Raji (cell line): Measurements from ENCODE around the gene ZNF653.

Source experiments
- POLR2A ChIP-seq: IDR thresholded peaks from 2 replicates; pipeline ENCODE4 v1.6.1; 2011; ENCODE audit warnings: low read depth, low read length, control low read depth; ENCODE audit not compliant: insufficient read depth

The ZNF653 gene

GRCh38 chr19:11505504-11506100 is at the start of gene ZNF653:
ZNF653 (minus strand) TSS chr19:11505839; CDS start chr19:11505786, 53 bp downstream.
- TF ChIP-seq POLR2A, result peak; percentile 2

- TF ChIP-seq POLR2A, result no peak
Observed at GRCh38 chr19:11555246-11555645, 49.6 kb upstream of the ZNF653 start.

GRCh38 chr19:11554160-11554559 is 48.5 kb upstream of the ZNF653 start:
- TF ChIP-seq POLR2A, result no peak

GRCh38 chr19:11552666-11553372 is 47.2 kb upstream of the ZNF653 start:
- no peak for TF ChIP-seq POLR2A

- TF ChIP-seq POLR2A, result no peak
Observed at GRCh38 chr19:11551603-11552235, 46.1 kb upstream of the ZNF653 start.

- TF ChIP-seq POLR2A, result no peak
Observed at GRCh38 chr19:11550265-11550664, 44.6 kb upstream of the ZNF653 start.

- no peak for TF ChIP-seq POLR2A
Observed at GRCh38 chr19:11549386-11549953, 43.8 kb upstream of the ZNF653 start.

GRCh38 chr19:11547929-11548700 is 42.5 kb upstream of the ZNF653 start:
- TF ChIP-seq POLR2A, result no peak

- no peak for TF ChIP-seq POLR2A
Observed at GRCh38 chr19:11541238-11541637, 35.6 kb upstream of the ZNF653 start.

GRCh38 chr19:11540645-11541044 is 35.0 kb upstream of the ZNF653 start:
- TF ChIP-seq POLR2A, result no peak

GRCh38 chr19:11539495-11540365 is 34.1 kb upstream of the ZNF653 start:
- no peak for TF ChIP-seq POLR2A

GRCh38 chr19:11538232-11539036 is 32.8 kb upstream of the ZNF653 start, which contains the start of gene CNN1:
CNN1 (plus strand) TSS chr19:11538851; CDS start chr19:11538928, 77 bp downstream.
- no peak for TF ChIP-seq POLR2A
